HG03575 (cell line): ENCODE data around the gene MAN2B1.
"Not testable (repeated sequence)": the region's sequence is repeated elsewhere in the genome, so short reads cannot be mapped to it uniquely, and the experiment has no call there.

ENCODE experiments used
- ATAC-seq: cut with Tn5 transposase; IDR thresholded peaks from one replicate; pipeline ENCODE4 v1.9.1; 2021; ENCODE audit not compliant: unreplicated experiment, insufficient number of reproducible peaks, low FRiP score; ENCODE audit errors: extremely low read depth

The MAN2B1 gene

DNA sequence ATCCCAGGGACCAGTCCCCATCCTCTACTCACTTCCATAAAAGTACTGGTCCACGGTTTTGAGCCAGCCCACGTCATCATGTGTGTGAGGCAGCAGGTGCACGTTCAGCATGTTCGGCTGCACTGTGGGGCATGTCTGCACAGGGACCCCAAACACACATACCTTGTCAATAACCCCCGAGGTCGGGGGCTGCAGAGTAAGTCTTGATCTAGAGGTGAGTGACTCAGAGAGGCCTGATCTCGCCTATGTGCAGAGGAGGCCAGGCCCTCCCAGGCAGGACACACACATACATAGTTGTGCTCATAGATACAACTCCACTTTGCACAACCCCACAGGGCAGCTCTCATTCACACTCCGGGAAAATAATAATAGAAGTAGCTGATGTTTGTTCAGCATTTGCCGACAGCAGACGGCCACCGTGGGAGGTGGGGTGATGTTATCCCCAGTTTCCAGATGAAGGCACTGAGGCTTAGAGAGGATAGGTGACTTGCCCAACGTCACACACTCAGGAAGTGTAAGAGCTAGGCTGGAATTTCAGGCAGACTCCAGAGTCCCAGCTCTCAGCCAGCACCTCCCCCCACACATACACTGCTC is 774 bp downstream of the MAN2B1 start:
- ATAC-seq, result no peak

DNA sequence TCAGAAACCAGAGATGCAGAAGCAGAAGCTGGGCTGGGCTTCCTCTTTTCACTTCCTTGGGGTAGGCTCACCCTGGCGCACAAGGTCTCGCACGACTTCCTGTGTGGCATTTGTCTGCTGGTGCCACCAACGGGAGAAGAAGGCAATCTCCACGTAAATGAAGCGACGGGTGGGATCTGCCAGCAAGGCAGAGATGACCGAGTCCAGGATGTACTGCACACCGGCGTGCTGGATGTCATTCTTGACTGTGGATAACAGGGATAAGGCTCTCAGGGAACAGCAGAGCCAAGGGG is 1.3 kb downstream of the MAN2B1 start:
- no peak for ATAC-seq

DNA sequence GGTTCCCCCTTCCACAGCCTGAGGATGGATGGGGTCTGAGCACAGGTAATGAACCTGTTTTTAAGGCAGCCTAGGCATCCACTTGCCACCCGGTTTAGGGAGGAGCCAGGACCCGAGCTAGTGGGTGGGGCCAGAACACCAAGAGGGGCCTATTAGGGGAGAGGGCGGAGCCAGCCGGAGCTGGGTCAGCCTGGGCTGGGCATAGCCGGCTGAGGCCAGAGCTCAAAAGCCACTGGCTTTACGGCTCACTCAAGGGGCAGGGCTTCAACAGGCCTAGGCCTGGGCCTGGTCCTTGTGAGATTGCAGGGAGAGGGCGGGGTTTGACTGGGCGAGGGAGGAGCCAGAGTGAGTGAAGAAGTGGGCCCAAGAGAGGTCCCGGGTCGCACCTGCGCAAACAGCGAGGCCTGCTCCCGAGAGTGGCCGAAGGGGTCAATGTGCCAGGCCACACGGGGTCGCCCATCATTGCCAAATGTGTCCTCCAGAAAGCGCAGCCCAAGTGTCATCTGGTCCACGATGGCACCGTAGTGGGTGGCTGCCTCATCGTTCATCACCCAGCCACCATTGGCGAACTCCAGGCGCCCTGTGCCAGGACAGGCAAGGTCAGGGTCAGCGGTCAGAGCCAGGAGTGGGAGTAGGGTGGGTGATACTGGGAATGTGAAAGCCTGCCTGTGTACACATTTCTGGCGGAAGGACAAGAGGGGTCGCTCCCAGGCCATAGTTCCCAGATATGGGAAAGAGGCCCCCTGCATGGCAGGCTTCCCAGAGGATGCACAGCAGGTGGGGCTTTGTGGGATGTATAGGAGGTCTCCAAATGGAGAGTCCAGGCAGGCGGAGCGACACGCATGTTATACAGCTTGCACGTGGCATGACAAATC is 1.9 kb downstream of the MAN2B1 start:
- ATAC-seq, result no peak

DNA sequence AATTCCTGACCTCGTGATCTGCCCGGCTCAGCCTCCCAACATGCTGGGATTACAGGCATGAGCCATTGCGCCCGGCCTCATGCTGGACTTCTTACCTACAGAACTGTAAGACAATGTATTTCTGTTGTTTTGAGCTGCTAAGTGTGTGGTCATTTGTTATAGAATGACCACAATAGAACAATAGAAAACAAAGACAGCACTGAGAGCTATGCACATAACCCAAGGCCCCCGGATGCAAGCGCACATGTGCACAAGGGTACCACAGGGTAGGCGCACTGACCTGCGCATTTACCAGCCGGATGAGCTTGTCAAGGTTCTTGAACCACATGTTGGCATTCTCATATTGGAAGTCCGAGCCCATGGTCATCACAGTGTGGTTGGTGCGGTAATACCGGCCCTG is 5.6 kb downstream of the MAN2B1 start:
- ATAC-seq, result no peak

DNA sequence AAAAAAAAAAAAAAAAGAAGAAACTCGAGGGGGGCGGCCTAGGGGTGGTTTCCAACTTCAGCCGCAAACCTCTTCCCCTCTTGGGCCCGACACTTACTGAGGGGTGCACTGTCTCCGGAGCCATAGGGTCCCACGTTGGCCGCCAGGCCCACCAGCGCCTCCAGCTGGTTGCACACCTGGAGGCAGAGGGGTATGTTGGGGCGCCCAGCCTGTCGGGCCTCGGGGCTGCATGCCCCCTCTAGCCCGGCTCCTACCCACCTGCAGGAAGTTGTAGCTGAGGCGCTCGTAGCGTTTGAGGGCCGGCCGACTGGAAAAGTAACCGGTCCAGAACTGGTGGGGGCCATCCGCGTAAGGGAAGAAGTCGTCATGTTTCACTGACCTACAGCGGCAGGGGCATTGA is 8.6 kb downstream of the MAN2B1 start:
- ATAC-seq, result no peak

DNA sequence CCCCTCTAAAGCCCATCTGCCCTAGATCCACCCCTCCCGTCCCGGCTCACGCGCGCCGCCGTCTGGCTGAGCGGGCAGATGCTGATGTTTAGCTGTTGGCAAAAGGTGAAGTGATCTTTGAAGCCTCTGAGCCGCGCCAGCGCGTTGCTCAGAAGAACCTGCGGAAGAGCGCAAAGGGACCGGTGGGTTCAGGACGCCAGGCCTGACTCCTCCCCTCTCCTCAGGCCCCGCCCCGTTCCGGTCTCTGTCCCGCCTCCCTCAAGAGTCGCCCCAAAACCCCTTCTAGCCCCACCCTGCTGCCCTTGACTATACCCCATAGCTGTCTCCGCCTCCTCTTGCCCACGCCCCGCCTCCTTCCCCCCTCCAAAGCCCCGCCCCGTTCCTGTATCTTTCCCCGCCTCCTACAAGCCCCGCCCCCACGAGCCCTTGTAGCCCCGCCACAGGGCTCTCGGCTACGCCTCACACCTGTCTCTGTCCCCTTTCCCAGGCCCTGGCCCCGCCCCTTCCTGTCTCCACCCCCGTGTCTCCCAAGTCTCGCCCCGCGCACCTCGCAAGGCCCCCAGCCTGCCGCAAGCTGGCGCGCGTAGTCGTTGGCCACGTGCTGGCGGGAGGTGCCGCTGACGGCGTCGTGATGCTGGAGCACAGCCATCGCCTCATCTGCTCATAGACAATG is 9.5 kb downstream of the MAN2B1 start:
- no peak for ATAC-seq

DNA sequence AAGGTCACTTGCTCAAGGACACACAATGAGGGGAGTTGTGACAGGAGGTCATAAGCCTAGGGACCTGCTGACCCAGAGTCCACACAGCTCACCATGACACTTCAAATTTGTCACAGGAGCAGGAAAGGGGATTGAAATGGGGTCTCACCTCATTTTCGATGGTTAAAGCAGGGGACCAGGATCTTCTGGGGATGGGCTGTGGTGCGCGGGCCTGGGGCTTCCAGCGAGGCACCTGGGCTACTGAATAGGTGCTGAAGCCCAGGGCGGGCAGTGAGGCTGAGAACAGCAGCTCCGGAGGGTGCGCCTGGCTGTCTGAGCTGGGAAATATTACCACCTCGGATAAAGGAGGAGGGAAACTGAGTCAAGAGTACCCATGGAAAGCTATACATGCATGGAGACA is 11.0 kb downstream of the MAN2B1 start:
- ATAC-seq, result no peak

DNA sequence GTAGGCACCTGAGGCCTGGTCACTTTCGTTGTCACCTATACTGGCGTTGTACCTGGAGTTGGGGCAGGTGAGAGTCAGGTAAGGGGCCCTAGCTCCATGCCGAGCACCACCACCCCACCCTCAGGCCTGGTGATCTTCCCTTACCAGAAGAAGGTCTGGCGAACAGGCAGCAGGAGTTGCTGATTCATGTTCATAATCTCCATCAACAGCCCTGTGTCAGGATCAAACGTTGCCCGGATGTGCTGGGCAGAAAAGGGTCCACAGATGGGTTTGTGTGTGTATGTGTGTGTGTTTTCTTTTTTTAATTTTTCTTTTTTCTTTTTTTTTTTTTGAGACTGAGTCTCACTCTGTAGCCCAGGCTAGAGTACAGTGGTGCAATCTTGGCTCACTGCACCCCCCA is 14.3 kb downstream of the MAN2B1 start:
- no peak for ATAC-seq

DNA sequence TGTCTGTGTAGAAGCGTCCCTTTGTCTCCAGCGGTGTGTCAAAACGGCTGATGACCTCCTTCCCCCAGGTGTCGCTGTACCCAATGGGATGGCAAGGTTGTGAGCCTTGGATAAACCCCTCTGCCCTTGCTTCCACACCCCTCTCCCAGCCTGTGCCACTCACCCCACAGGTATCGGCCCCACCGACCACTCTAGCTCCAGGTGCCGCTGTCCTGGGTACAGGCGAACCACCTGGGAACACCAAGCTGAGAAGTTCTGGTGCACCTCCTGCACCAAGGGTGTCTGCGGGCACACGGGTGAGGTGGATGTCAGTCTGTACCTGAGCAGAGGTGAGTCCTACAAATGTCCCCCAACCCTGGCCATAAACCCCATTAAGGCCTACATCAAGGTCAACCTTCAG is 16.6 kb downstream of the MAN2B1 start:
- ATAC-seq, result no peak

DNA sequence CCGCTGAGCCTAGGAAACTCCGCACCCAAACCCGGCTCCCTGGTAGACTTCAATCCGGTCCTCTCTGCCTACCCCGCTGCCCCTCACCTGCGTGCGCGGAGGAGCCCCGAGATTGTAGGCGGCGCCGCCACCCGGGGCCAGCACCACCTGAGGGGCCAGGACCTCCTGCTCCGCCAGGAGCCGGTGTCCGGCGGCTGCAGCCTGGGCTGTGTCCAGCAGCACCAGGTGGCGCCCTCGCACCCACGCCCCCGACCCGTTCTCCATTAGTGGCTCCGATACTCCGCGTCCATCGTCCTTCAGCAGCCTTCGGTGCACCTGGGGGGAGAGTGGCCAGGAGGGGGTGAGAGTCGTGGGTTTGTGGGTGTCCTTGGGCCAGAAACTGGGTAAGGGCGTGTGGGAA is 18.5 kb downstream of the MAN2B1 start:
- ATAC-seq, result no peak

DNA sequence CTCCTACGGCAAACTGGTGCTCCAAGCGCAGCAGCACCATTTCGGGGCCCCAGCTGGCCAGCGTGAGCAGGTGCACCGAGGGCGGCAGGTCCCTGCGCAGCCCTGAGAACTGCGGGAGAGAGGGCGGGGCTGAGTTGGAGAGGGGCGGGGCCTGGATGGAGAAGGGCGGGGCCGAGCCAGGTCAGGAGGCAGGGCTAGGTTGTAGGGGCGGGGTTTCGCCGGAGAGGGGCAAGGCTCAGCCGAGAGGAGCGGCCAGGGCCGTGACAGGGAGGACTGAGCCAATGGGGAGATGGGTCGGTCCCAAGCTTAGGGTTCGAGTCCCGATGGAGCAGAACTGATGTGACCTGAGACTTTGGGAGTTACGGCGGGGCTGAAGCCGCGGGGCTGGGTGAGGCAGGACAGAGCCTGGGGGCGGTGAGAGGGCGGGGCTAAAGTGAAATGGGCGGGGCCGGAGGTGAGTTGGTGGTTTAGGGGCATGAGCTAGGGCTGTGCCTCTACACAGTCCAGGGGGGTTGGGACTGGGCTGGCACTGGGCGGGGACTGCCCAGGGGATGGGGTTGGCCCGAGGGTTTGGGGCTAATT is 19.0 kb downstream of the MAN2B1 start:
- no peak for ATAC-seq

DNA sequence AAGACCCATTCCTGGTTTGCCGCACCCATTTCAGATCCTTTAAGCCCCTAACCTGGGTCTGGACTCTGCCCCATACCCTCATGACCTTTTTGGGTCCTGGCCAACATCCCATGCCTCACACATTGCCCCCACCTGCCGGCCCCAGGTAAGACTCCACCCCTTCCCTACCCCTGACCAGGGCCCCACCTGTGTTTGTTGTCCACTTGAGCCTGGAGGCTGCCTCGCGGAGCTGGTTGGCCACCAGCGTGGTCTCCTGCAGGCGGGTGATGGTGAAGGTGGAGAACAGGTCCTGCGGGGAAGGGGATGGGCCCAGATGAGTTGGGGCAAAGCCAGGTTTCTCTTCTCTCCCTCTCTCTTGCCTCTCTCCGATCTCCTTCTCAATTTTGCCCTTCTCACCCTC is 19.5 kb downstream of the MAN2B1 start:
- no peak for ATAC-seq

DNA sequence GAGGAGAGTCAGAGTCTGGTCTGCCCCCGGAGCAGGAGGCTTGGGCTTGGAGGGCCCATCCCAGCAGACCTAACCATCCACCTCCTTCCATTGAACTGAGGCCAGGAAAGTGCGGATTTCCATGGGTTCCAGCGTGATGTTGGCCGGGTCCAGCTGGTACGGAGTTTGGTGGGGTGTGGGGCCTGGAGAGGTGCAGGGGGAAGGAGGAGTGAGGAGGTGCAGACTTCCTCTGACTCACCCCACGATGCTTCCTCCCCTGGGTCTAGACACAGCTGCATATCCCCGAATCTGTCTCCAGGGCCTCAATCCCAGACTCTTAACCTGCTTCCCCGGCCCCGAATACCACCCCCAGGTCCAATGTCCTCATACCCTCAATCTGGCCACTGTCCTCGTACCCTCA is 20.0 kb downstream of the MAN2B1 start:
- no peak for ATAC-seq

DNA sequence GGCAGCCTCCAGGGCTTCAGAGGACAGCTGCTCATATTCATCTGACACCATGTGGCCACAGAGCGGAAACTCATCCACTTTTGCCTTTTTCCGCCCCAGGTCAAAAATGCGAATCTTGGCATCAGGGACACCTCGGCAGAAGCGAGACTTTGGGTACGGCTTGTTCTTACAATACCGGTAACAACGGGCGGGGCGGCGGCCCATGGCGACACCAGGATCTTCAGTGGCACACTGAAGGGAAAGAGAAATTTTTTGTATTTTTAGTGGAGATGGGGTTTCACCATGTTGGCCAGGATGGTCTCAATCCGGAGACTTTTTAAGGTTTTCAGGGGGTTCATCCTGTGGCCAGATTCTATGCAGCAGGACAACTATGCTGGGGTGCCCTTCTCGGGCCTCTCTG is 22.8 kb downstream of the MAN2B1 start:
- not testable (repeated sequence) for ATAC-seq

DNA sequence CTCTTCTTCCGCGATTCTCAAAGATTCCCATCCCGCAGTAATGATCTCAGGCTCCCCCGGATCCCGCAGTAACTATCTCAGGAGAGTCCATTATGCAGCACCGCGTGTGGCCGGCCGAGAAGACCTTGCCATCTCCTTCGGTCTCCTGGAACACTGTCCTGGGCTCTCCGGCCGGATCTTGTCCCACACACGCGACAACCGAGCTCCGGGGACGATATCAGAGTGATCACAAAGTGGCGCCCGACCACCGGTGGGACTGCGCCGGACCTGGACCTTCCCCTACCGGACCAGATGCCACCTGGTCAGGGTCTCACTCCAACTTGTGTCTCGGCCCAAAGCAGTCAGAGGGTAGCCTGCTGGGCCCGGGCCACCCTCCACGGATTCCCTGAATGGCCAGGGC is 24.0 kb downstream of the MAN2B1 start:
- ATAC-seq, result no peak

DNA sequence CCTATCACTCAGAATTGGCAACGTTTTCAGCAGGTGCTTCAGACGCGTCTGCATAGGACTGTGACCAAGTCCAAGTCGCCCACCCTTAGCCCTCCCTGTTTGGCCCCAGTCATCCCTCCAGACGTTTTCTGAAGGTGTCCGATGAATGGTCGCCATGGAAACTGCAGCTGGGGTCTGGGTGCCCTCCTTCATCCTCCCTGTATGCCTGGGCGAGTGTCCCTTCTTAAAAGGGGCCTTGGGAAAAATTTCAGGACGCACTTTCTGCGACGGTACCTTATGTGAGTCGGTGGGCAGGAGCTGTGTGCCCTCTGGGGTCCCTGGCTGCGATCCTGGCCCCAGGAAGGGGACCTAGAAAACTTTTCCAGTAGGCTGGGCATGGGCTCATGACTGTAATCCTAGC is 25.1 kb downstream of the MAN2B1 start:
- no peak for ATAC-seq

DNA sequence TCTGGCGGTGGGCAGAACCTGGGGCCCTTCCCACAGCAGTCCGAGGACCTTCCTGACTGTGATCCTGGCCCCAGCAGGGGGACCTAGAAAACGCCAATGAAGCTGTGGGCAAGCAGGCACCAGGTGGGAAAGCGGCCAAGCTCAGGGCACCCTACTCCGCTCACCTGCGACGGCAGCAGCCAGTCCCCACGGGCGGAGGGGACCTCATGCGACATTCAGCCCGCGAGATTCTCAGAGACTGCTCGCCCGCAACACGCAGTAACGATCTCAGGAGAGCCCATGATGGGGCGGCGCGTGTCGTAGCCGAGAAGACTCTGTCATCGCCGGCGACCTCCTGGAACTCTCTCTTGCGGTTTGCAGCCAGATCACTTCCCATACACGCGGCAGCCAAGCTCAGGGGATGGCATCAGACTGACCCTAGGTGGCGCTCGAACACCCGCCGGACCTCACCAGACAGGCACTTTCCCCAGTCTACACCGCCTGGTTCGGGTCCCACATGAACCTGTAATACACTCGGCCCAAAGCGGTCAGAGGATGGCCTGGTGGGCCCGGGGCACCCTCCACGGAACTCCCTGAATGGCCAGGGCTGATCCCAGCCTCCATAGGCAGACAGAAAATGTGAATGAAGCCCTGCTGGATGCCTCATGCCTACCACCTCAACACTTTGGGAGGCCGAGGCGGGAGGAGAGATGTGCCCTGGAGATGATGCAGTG is 26.5 kb downstream of the MAN2B1 start:
- ATAC-seq, result no peak

DNA sequence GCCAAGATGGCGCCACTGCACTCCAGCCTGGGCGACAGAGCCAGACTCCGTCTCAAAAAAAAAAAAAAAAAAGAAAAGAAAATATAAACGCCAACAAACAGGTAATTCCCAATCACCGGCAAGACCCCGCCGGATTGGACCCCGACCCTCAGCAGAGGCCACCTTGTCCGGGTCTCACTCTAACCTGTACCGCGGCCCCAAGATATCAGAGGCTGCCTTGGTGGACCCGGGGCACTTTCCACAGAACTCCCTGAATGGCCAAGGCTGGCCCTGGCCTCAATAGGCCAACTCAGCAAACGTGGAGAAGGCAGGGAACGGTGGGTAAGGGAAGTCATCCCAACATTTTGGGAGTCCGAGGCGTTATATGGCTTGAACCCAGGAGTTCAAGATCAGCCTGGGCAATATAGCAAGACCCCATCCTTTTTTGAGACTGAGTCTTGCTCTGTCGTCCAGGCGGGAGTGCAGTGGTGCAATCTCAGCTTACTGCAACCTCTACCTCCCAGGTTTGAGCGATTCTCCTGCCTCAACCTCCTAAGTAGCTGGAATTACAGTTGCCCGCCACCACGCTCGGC is 27.8 kb downstream of the MAN2B1 start:
- ATAC-seq, result no peak

DNA sequence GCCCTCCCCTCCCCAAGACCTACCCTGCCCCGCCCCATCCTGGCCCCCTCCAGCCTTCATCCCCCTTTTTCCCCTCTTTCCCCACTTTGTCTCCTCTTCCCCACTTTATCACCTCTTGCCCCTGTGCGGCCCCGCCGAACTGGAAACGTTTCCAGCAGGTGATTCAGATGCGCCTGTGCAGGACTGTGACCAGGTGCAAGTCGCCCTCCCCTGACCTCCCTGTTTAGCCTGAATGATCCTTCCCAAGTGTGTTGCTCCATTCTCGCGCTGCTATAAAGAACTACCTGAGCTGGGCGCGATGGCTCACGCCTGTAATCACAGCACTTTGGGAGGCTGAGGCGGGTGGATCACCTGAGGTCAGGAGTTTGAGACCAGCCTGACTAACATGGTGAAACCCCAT is 29.9 kb downstream of the MAN2B1 start:
- no peak for ATAC-seq
